Upper lobe of right lung (tissue), 1 donor: ENCODE data around the gene MEI4. TPM values are rescaled to one million over a fixed set of nuclear protein-coding genes. Genes with fewer than 3 reads are reported as not detected.

ENCODE experiments used
- ATAC-seq: fragments of 200-7000 bp; cut with Tn5 transposase; one replicate; pipeline ENCODE4 v1.9.1; 2020; ENCODE audit warnings: mild to moderate bottlenecking, moderate library complexity
- DNase-seq: peaks from one replicate; pipeline ENCODE4 v3.0.0-alpha.2; 2020
- H3K27ac ChIP-seq: fragments of 200-600 bp; one replicate; pipeline ENCODE4 v1.8.0; 2022
- H3K27me3 ChIP-seq: fragments of 200-600 bp; one replicate; pipeline ENCODE4 v1.8.0; 2022; ENCODE audit warnings: mild to moderate bottlenecking
- H3K36me3 ChIP-seq: fragments of 200-600 bp; one replicate; pipeline ENCODE4 v1.8.0; 2022
- H3K4me1 ChIP-seq: fragments of 200-600 bp; one replicate; pipeline ENCODE4 v1.8.0; 2022
- H3K4me3 ChIP-seq: fragments of 200-600 bp; one replicate; pipeline ENCODE4 v1.8.0; 2022; ENCODE audit warnings: mild to moderate bottlenecking
- H3K9me3 ChIP-seq: fragments of 200-600 bp; one replicate; pipeline ENCODE4 v1.8.0; 2022
- intact Hi-C: fragments of 100-400 bp; cut with DNase I; formaldehyde crosslinking; loops from one replicate; pipeline ENCODE4 v1.11.0; 2022
- total RNA-seq: library from RNA; stranded (reverse); fragmentation: NEBNext Ultra II Directional; extraction: Animal tissue kit (Norgen Biotek cat#: 25700); gene quantifications from one replicate; pipeline ENCODE4 v1.2.1, GENCODE V29; 2021
- TF ChIP-seq, protein P1 (sequence below): fragments of 200-600 bp; IDR thresholded peaks from one replicate; pipeline ENCODE4 v1.8.0; 2022; ENCODE audit warnings: antibody characterized with exemption
- donor health status: DM: no; HTN: yes; CAD: no; lungs with severe emphysema.

The MEI4 gene
- total RNA-seq, 1 donor from 2014 or later, result not detected

DNA sequence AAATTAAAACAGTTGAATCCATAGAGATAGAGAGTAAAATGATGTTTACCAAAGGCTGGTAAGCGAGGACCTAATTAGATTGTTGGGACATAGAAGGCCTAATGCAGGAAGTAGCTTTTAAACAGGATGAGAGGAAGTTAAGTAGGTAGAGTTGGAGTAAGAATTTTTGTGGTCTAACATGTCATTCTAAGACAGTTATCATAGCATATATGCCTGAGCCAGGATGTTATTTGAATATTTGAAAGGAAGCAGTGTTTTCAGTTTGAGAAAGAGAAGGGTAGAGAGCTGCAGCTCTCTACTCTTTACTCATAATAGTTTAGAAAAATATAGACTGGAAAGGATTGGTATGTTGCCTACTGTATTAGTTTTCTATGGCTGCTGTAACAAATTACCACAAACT lies 121.6 kb downstream of the MEI4 start:
- Histone ChIP-seq H3K4me3 (no peak overlapping the region), H3K4me1 (no peaks in the 10 kb centered on the region), H3K27me3 (no peaks in the 10 kb centered on the region), H3K9me3 (no peaks in the 10 kb centered on the region), H3K27ac (no peak overlapping the region), H3K36me3 (no peaks in the 10 kb centered on the region)
- ATAC-seq (no peak), DNase-seq (no peak)
- TF ChIP-seq, protein P1, sequence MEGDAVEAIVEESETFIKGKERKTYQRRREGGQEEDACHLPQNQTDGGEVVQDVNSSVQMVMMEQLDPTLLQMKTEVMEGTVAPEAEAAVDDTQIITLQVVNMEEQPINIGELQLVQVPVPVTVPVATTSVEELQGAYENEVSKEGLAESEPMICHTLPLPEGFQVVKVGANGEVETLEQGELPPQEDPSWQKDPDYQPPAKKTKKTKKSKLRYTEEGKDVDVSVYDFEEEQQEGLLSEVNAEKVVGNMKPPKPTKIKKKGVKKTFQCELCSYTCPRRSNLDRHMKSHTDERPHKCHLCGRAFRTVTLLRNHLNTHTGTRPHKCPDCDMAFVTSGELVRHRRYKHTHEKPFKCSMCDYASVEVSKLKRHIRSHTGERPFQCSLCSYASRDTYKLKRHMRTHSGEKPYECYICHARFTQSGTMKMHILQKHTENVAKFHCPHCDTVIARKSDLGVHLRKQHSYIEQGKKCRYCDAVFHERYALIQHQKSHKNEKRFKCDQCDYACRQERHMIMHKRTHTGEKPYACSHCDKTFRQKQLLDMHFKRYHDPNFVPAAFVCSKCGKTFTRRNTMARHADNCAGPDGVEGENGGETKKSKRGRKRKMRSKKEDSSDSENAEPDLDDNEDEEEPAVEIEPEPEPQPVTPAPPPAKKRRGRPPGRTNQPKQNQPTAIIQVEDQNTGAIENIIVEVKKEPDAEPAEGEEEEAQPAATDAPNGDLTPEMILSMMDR, result no peak
- intact Hi-C loops, result no loop called here

GRCh38 chr6:77776441-77776840 lies 123.6 kb downstream of the MEI4 start:
- Histone ChIP-seq H3K4me1 (no peaks in the 10 kb centered on the region), H3K9me3 (no peaks in the 10 kb centered on the region), H3K36me3 (no peaks in the 10 kb centered on the region), H3K4me3 (no peak overlapping the region), H3K27me3 (no peaks in the 10 kb centered on the region), H3K27ac (no peak overlapping the region)
- DNase-seq (no peak), ATAC-seq (no peak)
- TF ChIP-seq, protein P1, result no peak
- intact Hi-C loops, result no loop called here

GRCh38 chr6:77778527-77778926 lies 125.7 kb downstream of the MEI4 start:
- Histone ChIP-seq H3K4me3 (no peak overlapping the region), H3K27ac (no peak overlapping the region), H3K36me3 (no peaks in the 10 kb centered on the region), H3K4me1 (no peaks in the 10 kb centered on the region), H3K27me3 (no peaks in the 10 kb centered on the region), H3K9me3 (no peaks in the 10 kb centered on the region)
- intact Hi-C loops, result no loop called here
- TF ChIP-seq, protein P1, result no peak
- no peak for DNase-seq
- no peak for ATAC-seq

DNA sequence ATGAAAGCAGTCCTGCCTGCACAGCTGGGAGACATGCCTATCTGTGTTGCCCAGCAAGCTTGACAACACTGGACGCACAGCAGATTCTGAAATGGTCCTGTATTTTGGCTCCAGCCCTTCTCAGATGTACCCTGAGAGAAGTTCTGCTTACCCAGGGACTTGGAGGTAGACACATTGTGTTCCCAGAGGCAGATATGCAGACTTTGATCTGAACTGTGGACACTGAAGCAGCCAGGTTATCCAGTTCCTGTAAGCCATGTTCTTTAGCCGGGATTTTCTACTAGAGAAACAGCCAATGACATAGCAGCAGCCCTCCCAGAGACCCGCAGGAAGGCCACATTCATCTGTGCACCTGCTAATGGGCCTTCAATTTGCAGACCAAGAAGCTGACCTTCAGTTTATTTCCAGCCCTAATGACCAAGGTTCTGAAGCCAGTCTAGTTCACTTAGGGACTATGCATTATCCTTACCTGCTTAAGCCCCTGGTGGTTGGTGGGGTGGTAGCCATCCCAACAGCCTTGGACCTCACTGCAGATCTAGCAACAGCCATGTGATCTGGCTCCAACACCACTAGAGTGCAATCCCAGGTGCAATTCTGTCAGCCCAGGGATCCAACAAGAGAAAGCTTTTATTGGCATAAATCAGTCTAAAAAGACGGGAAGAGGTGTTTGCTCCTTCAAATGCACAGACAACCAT lies 134.2 kb downstream of the MEI4 start:
- TF ChIP-seq, protein P1, result no peak
- intact Hi-C loops, result no loop called here
- DNase-seq, result no peak
- H3K27me3 ChIP-seq, result no peaks in the 10 kb centered on the region
- no peaks in the 10 kb centered on the region for H3K9me3 ChIP-seq
- no peak for ATAC-seq
- no peak overlapping the region for H3K27ac ChIP-seq
- no peaks in the 10 kb centered on the region for H3K36me3 ChIP-seq
- H3K4me3 ChIP-seq, result no peak overlapping the region
- no peaks in the 10 kb centered on the region for H3K4me1 ChIP-seq

DNA sequence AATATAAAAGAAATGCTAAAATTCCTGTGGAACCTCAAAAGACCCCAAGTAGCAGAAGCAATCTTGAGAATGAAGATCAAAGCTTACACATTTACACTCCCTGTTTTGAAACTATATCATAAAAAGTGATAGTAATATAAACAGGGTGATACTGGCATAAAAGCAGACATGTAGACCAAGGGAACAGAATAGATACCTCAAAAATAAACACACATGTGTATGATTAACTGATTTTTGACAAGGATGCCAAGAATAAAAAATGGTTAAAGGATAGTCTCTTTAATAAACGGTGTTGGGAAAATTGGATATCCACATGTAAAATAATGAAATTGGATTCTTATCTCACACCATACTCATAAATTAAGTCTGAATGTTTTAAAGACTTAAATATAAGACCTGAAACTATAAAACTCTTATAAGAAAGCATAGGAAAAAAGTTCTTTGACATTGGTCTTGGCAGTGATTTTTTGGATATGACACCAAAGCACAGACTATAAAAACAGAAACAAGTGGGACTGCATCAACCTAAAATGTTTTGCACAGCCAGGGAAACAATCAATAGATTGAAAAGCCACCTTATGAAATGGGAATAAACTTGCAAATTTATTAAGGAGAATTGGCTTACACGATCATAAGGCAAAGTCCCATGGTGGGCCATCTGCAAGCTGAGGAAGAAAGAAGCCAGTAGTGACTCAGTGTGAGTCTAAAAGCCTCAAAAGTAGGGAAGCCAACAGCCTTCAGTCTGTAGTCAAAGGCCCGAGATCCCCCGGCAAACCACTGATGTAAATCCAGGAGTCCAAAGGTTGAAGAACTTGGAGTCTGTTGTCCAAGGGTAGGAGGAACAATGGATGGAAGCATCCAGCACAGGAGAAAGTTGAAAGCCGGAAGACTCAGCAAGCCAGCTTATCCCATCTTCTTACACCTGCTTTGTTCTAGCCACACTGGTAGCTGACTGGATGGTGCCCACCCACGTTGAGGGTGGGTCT lies 144.3 kb downstream of the MEI4 start:
- H3K27ac ChIP-seq, result no peak overlapping the region
- no peaks in the 10 kb centered on the region for H3K9me3 ChIP-seq
- H3K36me3 ChIP-seq, result no peaks in the 10 kb centered on the region
- intact Hi-C loops, result no loop called here
- ATAC-seq, result no peak
- no peaks in the 10 kb centered on the region for H3K27me3 ChIP-seq
- TF ChIP-seq, protein P1, result no peak
- no peak for DNase-seq
- H3K4me3 ChIP-seq, result no peak overlapping the region
- no peaks in the 10 kb centered on the region for H3K4me1 ChIP-seq
